GM19035 (cell line): ENCODE data around the gene DOLPP1.

Experiments used
- ATAC-seq: cut with Tn5 transposase; IDR thresholded peaks from one replicate; pipeline ENCODE4 v1.9.1; 2021; ENCODE audit not compliant: unreplicated experiment

The DOLPP1 gene

DNA sequence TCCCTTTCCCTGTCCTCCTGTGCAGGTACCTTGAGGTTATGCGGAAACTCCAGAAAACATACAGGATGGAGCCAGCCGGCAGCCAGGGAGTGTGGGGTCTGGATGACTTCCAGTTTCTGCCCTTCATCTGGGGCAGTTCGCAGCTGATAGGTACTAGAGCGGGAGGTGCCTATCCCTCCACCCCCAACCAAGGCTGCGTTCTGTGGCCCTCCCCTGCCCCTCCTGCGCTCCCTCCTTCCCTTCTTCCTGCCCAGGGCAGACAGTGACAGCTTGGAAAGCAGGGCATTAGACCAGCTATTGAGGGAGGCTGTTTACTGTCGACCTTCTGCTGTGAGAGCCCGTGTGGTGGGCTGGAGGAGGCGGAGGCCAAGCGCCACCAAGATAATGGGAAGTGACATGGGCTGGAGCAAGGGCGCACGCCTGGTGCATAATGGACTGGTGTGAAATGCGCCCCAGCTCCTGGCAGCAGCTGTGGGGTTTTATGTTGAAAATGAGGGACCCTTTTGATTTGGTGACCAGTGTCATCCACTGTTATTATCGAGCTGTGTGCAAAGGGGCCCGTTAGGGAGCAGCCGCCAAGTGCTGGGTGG is 55.6 kb downstream of the DOLPP1 start:
- no peak for ATAC-seq

DNA sequence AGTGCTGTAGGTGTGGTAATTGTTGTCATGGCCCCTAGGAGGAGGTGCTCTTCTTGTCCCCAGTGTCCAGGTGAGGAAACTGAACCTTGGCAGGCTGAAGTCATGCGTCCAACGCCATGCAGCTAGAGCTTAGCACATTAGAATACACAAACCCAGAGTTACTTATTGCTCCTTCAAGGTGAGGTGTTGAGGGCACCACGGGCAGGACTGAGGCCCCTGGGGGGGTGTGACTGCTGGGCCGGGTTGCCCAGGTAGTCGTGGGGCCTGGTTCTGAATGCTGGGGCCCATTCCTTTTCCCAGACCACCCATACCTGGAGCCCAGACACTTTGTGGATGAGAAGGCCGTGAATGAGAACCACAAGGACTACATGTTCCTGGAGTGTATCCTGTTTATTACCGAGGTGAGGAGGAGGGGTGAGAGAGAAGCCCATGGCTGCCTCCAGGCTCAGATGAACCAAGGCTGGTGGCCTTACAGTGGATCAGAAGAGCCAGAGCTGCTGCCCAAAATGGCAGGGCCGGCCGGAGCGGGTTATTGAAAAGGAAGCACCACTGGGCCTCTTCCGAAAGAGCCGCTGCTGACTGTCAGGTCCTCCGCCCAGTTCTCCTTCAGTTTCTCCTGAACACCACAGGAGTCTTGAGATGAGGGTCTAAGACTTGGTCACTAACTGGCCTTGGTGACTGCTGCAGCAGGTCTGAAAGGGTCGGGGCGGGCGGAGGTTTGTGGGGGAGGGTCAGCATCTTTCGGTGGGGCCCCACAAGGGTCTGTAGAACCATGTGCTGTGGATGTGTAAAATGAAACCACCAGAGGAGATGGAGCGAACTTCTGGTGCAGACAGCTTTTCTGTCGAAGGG is 56.6 kb downstream of the DOLPP1 start:
- ATAC-seq, result no peak

DNA sequence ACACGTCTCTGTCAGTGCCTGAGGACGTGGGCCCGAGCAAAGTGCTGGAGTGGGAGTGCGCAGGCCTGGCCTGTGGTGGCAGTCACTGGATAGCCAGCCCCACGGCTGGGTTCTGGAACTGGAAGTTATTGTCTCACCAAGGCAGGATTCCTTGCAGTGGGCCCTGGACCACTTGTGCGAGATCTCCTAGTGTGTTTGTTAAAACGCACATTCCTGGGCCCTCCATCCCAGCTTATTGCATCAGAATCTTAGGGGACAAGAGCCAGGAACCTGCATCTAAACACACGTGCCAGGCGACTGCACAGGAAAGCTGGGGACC is 57.2 kb downstream of the DOLPP1 start:
- ATAC-seq, result no peak

DNA sequence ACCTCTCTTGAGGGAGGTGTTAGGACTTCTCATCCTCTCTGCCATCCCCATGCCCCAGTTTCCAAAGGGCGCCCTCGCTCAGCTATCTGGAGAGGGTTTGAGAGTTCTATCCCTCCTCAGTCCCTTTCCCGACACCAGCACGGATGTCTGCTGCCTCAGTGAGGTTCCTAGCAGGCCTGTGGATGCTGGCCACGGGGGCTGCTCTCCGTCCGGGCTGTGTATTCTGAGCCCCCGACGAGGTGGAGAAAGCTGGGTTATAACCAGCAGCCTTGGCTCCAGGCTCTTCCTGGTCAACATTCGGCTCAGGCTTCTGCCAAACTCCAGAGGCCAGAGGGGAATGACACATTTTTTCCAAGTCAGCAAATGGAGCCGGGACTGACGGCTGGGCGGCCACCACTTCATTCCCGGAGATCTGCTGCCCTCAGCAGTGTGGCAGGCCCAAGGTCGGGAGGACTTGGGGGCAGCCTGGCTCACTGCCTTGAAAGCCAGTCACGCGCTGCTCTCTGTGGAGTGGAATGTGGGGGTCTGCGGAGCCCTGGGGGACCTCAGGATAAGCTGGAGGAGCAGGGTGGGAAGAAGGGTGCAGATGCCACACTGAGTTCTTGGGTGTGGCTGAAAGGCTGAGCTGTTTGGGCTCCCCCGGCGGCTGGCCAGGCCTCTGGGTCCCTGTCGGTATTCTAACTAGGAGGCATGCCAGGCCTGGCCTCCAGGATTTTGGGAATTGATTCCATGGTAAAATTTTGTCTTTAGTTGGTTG is 57.7 kb downstream of the DOLPP1 start:
- ATAC-seq, result no peak

DNA sequence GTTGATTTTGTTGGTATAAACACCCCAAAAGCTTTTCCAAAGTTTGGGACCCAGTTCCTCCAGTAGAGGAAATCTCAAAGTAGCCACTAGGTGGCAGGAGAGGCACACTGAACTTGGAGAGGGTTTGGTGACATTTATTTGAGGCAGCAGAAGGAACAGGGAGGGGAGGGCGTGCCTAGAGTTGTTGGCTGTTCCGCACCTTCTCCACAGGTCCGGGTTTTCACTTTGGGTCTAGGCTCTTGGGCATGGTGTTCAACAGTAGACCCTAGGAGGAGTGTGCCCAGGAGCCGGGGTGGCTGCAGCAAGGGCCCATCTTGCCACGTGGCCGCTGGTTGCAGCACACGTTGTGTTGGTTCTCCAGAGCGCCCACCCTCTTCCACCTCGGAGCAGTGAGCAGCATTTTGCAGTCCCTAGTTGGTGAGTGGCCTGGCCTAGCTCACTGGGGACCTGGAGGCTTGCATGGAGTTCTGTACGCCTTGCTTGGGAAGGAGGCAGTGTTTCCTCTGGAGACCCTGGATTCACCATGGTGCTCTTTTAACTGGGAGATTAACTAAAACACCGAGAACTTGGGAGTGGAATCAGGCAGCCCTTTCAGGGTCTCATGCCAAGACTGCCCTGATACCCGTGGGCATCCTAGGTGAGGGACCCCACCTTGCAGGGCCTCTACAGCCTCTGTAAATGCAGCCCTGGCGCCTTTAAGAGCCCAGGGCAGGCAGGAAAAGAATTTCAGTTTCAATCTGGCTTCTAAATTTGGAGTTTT is 58.5 kb downstream of the DOLPP1 start:
- peak; percentile 6 for ATAC-seq

DNA sequence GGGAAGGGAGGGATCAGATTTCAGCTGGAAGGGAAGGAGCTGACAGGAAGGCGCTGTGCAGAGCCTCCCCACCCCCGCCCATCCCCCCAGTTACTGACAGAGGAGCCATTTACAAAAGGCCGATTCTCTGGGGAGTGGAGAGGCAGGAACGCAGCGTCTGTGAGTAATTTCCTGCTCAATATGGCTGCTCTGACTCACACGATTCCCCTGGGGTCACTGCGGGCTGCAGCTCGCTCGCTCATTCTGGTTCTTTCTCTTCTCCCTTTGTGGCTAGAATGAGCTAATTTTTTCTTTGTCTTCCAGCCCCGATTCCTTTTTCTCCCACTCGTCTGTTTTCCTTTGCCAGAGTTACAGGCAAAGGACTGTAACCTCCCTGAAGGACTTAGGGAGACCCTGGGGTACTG is 59.1 kb downstream of the DOLPP1 start:
- ATAC-seq, result peak; percentile 79
